ENCODE data around the gene APOBEC3A. TPM values are rescaled to one million over a fixed set of nuclear protein-coding genes. Genes with fewer than 3 reads are reported as not detected.

APOBEC3A gene
- total RNA-seq, 1 donor from 2014 or later: 9.0 TPM

DNA sequence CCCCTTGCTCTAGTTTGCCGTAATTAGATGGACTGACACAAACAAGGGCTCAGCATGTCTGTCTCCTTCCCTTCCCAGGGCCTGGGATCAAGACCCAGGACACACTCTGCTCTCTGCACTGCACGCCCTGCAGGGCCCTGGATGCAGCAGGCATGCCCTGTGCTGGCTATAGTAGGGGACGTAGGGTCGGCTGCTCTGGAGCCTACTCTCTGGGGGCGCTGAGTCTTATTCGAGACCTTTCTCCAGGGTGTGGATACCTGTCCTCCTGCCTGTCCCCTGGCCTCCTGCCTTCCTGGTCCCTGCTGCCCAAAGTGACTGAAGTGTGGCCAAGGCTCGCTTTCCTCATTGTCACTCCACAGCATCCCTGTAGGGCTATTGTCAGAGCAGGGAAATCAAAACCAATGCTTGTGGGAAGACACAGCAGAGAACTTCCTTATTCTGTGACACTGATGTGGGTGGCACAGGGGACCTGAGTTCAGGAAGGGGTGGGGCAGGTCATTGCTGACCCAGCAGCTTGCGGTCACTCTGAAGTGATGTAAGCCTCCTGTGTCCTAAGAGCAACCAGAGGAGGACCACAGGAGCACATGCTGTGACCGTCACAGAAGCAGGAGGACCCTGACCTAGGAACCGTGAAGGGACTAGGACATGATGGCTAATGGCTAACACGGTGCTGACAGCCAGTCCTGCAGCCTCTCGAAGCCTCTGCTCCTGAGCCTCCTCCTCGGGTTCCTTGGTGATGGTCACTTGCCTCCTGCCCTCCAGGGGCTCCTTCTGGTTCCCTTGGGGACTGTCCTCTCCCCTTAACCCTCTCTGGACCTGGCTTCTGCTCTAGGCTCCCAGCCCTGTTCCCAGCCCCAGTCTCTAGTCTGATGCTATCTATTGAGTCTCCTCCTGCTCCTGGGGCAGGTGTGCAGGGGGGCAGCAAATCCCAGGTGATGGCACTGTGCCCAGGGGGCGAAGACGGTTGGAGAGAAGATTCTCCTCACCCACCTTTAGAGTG, 10.3 kb downstream of the APOBEC3A start:
- Histone ChIP-seq H3K36me3 (no peaks in the 10 kb centered on the region), H3K27ac (no peak overlapping the region), H3K9me3 (no peaks in the 10 kb centered on the region), H3K27me3 (no peaks in the 10 kb centered on the region), H3K4me1 (no peaks in the 10 kb centered on the region), H3K4me3 (no peak overlapping the region)
- TF ChIP-seq, protein P1, sequence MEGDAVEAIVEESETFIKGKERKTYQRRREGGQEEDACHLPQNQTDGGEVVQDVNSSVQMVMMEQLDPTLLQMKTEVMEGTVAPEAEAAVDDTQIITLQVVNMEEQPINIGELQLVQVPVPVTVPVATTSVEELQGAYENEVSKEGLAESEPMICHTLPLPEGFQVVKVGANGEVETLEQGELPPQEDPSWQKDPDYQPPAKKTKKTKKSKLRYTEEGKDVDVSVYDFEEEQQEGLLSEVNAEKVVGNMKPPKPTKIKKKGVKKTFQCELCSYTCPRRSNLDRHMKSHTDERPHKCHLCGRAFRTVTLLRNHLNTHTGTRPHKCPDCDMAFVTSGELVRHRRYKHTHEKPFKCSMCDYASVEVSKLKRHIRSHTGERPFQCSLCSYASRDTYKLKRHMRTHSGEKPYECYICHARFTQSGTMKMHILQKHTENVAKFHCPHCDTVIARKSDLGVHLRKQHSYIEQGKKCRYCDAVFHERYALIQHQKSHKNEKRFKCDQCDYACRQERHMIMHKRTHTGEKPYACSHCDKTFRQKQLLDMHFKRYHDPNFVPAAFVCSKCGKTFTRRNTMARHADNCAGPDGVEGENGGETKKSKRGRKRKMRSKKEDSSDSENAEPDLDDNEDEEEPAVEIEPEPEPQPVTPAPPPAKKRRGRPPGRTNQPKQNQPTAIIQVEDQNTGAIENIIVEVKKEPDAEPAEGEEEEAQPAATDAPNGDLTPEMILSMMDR (IDR thresholded peaks at IDR 0.05): no peak
- peak; percentile 89 for ATAC-seq
- intact Hi-C loops (cut with DNase I): no loop called here
- no peak for DNase-seq

DNA sequence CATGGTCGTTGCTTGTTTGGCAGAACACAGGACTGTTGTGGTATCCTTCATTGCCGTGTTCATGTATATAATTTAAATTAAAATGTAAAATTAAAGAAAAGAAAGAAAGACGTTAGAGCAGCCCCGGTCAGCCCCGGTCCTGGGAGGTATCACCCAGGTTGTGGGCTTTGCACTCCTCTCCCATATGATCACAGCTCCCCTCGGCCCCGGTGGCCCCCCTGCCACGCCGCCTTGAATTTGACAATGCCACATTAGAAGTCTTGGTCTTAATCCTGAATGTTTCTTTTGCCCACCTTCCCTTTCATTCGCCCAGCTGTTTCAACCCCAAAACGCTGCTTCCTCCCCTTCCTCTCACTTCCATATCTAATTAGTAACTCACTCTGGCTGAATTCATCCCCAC, 11.4 kb downstream of the APOBEC3A start:
- H3K27me3 ChIP-seq: no peaks in the 10 kb centered on the region
- ATAC-seq: no peak
- H3K4me1 ChIP-seq: no peaks in the 10 kb centered on the region
- no peaks in the 10 kb centered on the region for H3K9me3 ChIP-seq
- intact Hi-C loops (cut with DNase I): no loop called here
- DNase-seq: no peak
- H3K4me3 ChIP-seq: no peak overlapping the region
- H3K36me3 ChIP-seq: no peaks in the 10 kb centered on the region
- H3K27ac ChIP-seq: no peak overlapping the region
- TF ChIP-seq, protein P1 (IDR thresholded peaks at IDR 0.05): no peak

DNA sequence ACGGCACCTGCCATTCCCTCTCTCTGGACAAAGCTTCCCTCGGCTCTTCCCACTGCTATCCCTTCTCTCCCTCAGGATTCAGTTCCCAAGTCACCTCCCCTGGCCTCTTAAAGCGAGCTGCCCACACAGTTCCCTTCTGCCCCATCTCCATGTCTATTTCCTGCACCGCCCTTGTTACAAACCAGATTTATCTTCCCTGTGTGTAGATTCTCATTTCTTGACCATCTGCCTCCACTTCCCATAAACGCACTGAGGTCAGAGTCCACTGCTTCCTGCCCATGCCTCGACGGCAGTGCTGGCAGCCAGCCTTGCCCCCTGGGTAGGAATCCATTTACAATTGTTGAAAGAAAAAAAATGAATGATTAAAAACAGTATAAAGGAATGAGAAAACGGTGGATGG, 13.1 kb downstream of the APOBEC3A start:
- ATAC-seq: no peak
- Histone ChIP-seq H3K27me3 (no peaks in the 10 kb centered on the region), H3K4me3 (no peak overlapping the region), H3K27ac (no peak overlapping the region), H3K4me1 (no peaks in the 10 kb centered on the region), H3K36me3 (no peaks in the 10 kb centered on the region), H3K9me3 (no peaks in the 10 kb centered on the region)
- no peak for DNase-seq
- TF ChIP-seq, protein P1 (IDR thresholded peaks at IDR 0.05): no peak
- intact Hi-C loops (cut with DNase I): no loop called here

DNA sequence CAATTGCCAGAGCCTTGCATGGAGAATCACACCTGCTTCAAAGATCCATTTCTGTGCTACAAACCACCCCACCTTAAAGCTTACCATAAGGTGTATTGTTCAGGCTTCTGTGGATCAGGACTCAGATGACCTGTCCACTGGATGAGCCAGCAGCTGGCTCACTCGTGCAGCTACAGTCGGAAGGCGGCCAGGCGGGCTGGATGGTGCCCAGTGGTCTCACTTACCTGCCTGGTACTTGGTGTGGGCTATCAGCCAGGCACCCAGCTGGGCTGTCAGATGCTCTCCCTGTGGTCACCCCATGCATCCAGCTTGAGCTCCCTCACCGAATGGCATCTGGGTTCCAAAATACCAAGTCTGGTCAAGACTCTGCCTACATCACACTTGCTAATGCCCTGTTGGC, 13.8 kb downstream of the APOBEC3A start:
- H3K4me1 ChIP-seq: no peaks in the 10 kb centered on the region
- intact Hi-C loops (cut with DNase I): no loop called here
- no peak for DNase-seq
- no peaks in the 10 kb centered on the region for H3K9me3 ChIP-seq
- H3K27me3 ChIP-seq: no peaks in the 10 kb centered on the region
- ATAC-seq: no peak
- H3K4me3 ChIP-seq: no peak overlapping the region
- no peaks in the 10 kb centered on the region for H3K36me3 ChIP-seq
- TF ChIP-seq, protein P1 (IDR thresholded peaks at IDR 0.05): no peak
- no peak overlapping the region for H3K27ac ChIP-seq

DNA sequence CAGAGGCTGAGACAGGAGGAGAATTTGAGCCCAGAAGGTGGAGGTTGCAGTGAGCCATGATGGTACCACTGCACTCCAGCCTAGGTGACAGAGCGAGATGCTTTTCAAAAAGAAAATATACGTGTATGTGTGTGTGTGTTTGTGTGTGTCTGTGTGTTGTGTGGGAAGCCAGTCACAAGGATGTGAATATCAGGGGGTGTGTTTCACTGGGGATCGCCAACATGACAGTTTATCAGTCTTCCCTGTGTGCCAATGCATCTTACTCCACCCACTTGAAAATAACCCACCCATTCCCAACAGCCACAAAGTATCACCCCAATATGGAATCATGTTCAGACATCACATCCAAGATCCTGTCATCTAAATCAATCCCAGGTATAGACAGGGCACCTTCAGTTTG, 14.4 kb downstream of the APOBEC3A start:
- TF ChIP-seq, protein P1 (IDR thresholded peaks at IDR 0.05): no peak
- ATAC-seq (no peak), DNase-seq (no peak)
- Histone ChIP-seq H3K9me3 (no peaks in the 10 kb centered on the region), H3K27me3 (no peaks in the 10 kb centered on the region), H3K4me3 (no peak overlapping the region), H3K36me3 (no peaks in the 10 kb centered on the region), H3K4me1 (no peaks in the 10 kb centered on the region), H3K27ac (no peak overlapping the region)
- intact Hi-C loops (cut with DNase I): no loop called here

All from upper lobe of right lung (tissue), 1 donor.